Liver (tissue), 3 donors: ENCODE data around the gene GRAMD2A.

Experiments used
- ATF3 ChIP-seq: IDR thresholded peaks from 2 replicates; pipeline ENCODE4 v1.6.1; 2016; ENCODE audit warnings: antibody characterized with exemption
- CTCF ChIP-seq: fragments of 150-350 bp; IDR thresholded peaks from 2 replicates; pipeline ENCODE4 v1.5.1; 2017; ENCODE audit warnings: improper control_type of control experiment, low read depth, low read length; ENCODE audit not compliant: missing input control
- FOXA1 ChIP-seq: IDR thresholded peaks from 2 replicates; pipeline ENCODE4 v1.6.1; 2016; ENCODE audit warnings: antibody characterized with exemption
- GABPA ChIP-seq, 2 donors: IDR thresholded peaks in 1 of 2; conservative IDR thresholded peaks in 1 of 2; 2 replicates each; pipeline ENCODE4 v1.6.1; 2016; ENCODE audit warnings: antibody characterized with exemption in 2 of 2, mild to moderate bottlenecking in 1 of 2, moderate library complexity in 1 of 2
- HNF4A ChIP-seq, 2 donors: conservative IDR thresholded peaks; 2 replicates each; pipeline ENCODE4 v1.6.1; 2016; ENCODE audit warnings: antibody characterized with exemption in 2 of 2, mild to moderate bottlenecking in 2 of 2
- JUND ChIP-seq, 2 donors: IDR thresholded peaks; 2 replicates each; pipeline ENCODE4 v1.6.1; 2016; ENCODE audit warnings: antibody characterized with exemption in 2 of 2
- MAX ChIP-seq: IDR thresholded peaks from 2 replicates; pipeline ENCODE4 v1.6.1; 2016; ENCODE audit warnings: antibody characterized with exemption
- NR2F2 ChIP-seq: IDR thresholded peaks from 2 replicates; pipeline ENCODE4 v1.6.1; 2016; ENCODE audit warnings: antibody characterized with exemption
- SP1 ChIP-seq: IDR thresholded peaks from 2 replicates; pipeline ENCODE4 v1.6.1; 2018; ENCODE audit warnings: antibody characterized with exemption, mild to moderate bottlenecking
- TAF1 ChIP-seq: conservative IDR thresholded peaks from 2 replicates; pipeline ENCODE4 v1.6.1; 2016; ENCODE audit warnings: antibody characterized with exemption, mild to moderate bottlenecking
- YY1 ChIP-seq: IDR thresholded peaks from 2 replicates; pipeline ENCODE4 v1.6.1; 2016; ENCODE audit warnings: antibody characterized with exemption, mild to moderate bottlenecking
- ZBTB33 ChIP-seq: IDR thresholded peaks from 2 replicates; pipeline ENCODE4 v1.6.1; 2016; ENCODE audit warnings: antibody characterized with exemption
- TF ChIP-seq, protein P1 (sequence below): IDR thresholded peaks from 2 replicates; pipeline ENCODE4 v1.6.1; 2016; ENCODE audit warnings: antibody characterized with exemption, mild to moderate bottlenecking
- donor health status: healthy.
- donor health status: healthy.

GRCh38 chr15:72131922-72132321 is 65.7 kb downstream of the GRAMD2A start:
- TF ChIP-seq, protein P1, sequence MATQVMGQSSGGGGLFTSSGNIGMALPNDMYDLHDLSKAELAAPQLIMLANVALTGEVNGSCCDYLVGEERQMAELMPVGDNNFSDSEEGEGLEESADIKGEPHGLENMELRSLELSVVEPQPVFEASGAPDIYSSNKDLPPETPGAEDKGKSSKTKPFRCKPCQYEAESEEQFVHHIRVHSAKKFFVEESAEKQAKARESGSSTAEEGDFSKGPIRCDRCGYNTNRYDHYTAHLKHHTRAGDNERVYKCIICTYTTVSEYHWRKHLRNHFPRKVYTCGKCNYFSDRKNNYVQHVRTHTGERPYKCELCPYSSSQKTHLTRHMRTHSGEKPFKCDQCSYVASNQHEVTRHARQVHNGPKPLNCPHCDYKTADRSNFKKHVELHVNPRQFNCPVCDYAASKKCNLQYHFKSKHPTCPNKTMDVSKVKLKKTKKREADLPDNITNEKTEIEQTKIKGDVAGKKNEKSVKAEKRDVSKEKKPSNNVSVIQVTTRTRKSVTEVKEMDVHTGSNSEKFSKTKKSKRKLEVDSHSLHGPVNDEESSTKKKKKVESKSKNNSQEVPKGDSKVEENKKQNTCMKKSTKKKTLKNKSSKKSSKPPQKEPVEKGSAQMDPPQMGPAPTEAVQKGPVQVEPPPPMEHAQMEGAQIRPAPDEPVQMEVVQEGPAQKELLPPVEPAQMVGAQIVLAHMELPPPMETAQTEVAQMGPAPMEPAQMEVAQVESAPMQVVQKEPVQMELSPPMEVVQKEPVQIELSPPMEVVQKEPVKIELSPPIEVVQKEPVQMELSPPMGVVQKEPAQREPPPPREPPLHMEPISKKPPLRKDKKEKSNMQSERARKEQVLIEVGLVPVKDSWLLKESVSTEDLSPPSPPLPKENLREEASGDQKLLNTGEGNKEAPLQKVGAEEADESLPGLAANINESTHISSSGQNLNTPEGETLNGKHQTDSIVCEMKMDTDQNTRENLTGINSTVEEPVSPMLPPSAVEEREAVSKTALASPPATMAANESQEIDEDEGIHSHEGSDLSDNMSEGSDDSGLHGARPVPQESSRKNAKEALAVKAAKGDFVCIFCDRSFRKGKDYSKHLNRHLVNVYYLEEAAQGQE: no peak
- TF ChIP-seq CTCF (no peak), FOXA1 (no peak), HNF4A (conservative IDR thresholded peaks at IDR 0.05) (no peak), ZBTB33 (no peak), YY1 (no peak), MAX (no peak), GABPA (IDR thresholded peaks at IDR 0.05 in 1 of 2, conservative IDR thresholded peaks at IDR 0.05 in 1 of 2) (no peak), JUND (IDR thresholded peaks at IDR 0.05) (no peak), TAF1 (no peak), NR2F2 (no peak), ATF3 (no peak), SP1 (no peak)
